Heart left ventricle (tissue), 13 donors: Measurements from ENCODE around the gene PSMB4.

Experiments
- CTCF ChIP-seq, 12 donors: fragments of 200-600 bp; sonication (generic) in 4 of 12; IDR thresholded peaks; one replicate each; pipeline versions ENCODE4 v1.5.0 to v1.8.0; 2018 to 2022; ENCODE audit warnings: antibody characterized with exemption in 12 of 12, mild to moderate bottlenecking in 5 of 12
- POLR2A ChIP-seq, 2 donors: fragments of 450-650 bp; IDR thresholded peaks; one replicate each; pipeline ENCODE4 v1.6.1; 2017; ENCODE audit warnings: antibody characterized with exemption in 2 of 2, mild to moderate bottlenecking in 2 of 2, moderate library complexity in 2 of 2
- donor health status: ischemic (EF 13 %, LVEDD 7.1; RV severe dilation, severe dysfunction).
- donor health status: DM: no; HTN: yes; CAD: no.
- donor health status: DM: no; HTN: no; CAD: no.
- donor health status: ischemic (EF 25% LVEDD 6.9; RV normal size, moderate dysfunction).
- donor health status: ischemic (EF 25% LVEDD 5.7; RV mildly dilated, moderate dysfunction).
- donor health status: ischemic (EF 35%, LVEDD 5.7; RV mildly dilated, moderate dysfunction).
- donor health status: nonischemic (EF 11% LVEDD 7.7; RV severe dilation, severe dysfunction).
- donor health status: DM: yes; HTN: yes; CAD: no.
- donor health status: PGD.
- donor health status: ischemic (EF 29% LVEDD 5.4; RV normal size, mild dysfunction).
- donor health status: nonischemic (EF 23%, LVEDD 6.1; RV moderate dilation, normal function).

- TF ChIP-seq CTCF (IDR thresholded peaks at IDR 0.05) (no peak), POLR2A (IDR thresholded peaks at IDR 0.05) (no peak)
Measured at GRCh38 chr1:151403612-151404011, 4.2 kb downstream of the PSMB4 start.
